Activated CD4-positive, alpha-beta T cell treated with anti-CD3 and anti-CD28 coated beads for 48 hours (primary cell): ENCODE data around the gene TEX50.
"Not testable (repeated sequence)": the region's sequence is repeated elsewhere in the genome, so short reads cannot be mapped to it uniquely, and the experiment has no call there.

Experiments used
- DNase-seq: peaks from one replicate; pipeline ENCODE4 v3.0.0-alpha.2; 2020

TEX50 gene

DNA sequence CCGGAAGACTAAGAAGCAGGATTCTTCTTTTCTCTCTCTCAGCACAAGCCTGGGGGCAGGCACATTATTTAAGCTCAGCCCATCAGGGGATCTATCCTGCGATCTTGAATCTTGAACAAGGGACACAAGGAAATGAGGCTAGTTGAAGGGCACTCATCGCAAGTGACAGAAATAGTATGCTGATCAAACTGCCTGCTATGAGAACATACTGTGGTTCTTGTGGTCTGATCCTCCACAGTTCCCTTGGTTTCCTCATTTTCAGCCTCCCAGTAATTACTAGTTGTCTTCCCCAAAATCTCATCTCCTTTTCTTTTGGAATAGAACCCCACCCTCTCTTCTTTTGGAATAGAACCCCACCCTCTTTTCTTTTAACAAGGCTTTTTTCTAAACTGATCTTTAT lies 28.0 kb downstream of the TEX50 start:
- no peak for DNase-seq

DNA sequence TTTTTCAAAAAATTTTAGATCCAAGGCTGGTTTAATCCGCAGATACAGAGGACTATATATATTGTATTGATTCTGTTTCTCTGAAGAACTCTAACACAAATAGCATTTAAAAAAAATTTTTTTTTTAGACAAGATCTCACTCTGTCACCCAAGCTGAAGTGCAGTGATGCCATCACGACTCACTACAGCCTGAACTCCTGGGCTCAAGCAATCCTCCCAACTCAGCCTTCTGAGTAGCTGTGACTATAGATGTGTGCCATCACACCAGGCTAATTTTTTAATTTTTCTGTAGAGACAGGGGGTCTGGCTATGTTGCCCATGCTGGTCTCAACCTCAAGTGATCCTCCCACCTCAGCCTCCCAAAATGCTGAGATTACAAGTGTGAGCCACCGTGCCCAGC lies 31.5 kb downstream of the TEX50 start:
- DNase-seq = no peak

DNA sequence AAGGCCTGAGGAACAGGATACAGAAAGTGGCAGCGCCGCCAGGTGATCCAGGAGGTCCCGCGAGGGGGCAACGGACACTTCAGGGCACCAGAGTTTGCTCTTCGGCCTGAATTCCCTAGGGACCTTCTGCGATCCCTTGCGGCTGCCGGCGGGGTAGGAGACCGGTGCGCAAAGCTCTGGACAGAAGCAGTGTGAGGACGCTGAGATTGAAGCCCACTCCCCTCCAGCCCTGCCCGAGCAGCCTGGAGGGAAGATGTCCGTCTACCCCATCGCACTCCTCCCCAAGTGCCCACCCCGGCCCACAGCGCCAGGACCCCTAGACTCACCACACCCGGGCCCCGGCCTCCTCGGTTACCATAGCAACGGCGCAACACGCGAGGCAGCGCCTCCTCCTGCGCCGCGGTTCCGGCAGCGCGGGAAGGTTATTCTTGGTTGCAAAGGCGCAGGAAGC lies 34.4 kb downstream of the TEX50 start, which contains the start of gene ANKRD45:
ANKRD45 (minus strand) TSS at position 361 of the 451 bp plus-strand sequence. CDS start 10,433 bp downstream, outside the sequence.
- peak; percentile 35 for DNase-seq

DNA sequence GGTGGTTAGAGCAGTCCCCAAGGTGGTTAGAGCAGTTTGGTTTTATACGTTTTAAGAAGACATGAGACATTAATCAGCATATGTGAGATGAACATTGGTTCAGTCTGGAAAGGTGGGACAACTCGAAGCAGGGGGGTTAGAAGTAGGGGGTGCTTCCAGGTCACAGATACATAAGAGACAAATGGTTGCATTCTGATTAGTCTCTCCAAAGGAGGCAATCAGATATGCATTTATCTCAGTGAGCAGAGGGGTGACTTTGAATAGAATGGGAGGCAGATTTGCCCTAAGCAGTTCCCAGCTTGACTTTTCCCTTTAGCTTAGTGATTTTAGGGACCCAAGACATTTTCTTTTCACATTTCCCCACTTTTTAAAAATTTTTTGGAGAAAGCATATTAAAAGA lies 39.4 kb downstream of the TEX50 start:
- not testable (repeated sequence) for DNase-seq

GRCh38 chr1:173680152-173680551 lies 45.0 kb downstream of the TEX50 start:
- not testable (repeated sequence) for DNase-seq

GRCh38 chr1:173682184-173682583 lies 47.0 kb downstream of the TEX50 start:
- no peak for DNase-seq

GRCh38 chr1:173683838-173684237 lies 48.7 kb downstream of the TEX50 start:
- not testable (repeated sequence) for DNase-seq

DNA sequence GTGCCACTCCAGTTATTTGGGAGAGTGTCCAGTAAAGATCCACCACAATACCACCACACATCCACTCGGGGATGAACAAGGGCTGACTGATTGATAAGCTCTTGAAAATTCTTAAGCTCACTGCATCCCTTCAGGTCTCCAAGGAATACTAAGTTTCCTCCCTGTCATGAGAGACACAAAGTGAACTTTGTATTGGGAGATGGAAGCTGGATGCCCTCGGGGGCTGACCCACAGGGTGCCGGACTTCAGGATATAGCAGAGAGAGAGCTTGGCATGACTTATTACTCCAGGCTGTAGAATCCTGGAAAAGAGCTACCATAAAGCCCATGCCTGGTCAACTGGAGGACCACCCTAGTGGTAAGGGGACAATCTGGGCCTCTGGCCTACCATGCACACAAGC lies 50.0 kb downstream of the TEX50 start:
- DNase-seq = not testable (repeated sequence)
